ENCODE data around the gene TCOF1.
A peak's percentile ranks its signal among the peaks of the same experiment; 100 is the strongest.

The TCOF1 gene

DNA sequence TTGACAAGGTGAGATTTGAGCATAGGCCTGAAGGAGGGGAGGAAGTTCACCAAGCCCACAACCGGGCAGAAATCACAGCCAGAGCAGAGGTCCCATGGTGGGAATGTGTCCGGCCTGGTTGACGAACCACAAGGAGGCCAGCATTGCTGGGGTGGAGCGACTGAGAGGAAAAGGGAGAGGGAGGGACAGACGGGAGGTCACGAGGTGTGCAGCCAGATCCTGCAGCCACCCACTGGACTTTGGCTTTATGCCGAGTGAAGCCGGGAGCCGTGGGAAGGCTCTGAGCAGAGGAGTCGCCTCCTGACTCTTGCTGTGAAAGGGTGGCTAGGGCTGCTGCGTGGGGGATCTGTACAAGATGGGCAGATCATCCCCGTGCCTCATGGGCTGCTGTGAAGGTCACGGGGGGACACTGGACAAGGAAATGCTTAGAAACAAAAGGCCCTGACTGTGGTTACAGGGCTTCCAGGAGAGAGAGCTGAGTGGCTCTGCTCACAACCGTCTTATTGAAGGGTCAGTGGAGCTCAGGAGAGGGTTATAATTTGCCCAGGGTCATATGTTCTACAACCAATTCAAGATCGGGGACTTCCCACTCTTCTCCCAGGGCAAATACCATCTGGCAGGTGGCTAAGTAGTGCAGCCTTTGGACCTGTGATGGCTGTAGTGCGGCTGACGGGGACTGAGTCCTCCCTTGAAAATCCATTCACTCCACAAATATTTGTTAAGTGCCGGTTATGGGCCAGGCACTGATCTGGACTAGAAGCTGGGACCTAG, 70.8 kb downstream of the TCOF1 start:
- no peak for DNase-seq (ENCODE audit: low read depth)

DNA sequence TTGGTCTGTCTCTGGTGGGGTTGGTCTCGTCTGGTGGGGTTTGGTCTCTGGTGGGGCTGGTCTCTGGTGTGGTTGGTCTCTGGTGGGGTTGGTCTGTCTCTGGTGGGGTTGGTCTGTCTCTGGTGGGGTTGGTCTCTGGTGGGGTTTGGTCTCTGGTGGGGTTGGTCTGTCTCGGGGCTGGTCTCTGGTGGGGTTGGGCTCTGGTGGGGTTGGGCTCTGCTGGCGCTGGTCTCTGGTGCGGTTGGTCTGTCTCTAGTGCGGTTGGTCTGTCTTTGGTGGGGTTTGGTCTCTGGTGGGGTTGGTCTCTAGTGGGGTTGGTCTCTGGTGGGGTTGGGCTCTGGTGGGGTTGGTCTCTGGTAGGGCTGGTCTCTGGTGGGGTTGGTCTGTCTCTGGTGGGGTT, 71.5 kb downstream of the TCOF1 start:
- DNase-seq (ENCODE audit: low read depth): no peak

DNA sequence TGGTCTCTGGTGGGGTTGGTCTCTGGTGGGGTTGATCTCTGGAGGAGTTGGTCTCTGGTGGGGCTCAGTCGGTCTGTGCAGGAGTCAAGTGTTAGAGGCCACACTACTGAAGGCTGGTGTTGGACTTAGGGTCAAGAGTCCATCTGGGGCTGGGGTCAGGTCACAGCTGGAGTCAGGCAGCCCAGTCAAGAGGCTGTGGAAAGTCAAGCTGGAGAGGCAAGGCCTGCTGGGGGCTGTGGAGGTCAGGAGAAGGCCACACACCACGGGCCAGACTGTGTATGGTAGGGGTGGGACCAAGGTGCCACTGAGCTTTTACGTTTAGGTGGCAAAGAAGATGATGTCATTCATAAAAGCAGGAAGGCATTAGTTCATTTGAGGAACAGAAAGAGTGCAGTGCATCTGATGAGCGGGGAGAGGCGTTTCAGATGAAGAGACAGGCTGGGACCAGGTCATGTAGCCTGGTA, 71.9 kb downstream of the TCOF1 start:
- DNase-seq (ENCODE audit: low read depth): no peak

DNA sequence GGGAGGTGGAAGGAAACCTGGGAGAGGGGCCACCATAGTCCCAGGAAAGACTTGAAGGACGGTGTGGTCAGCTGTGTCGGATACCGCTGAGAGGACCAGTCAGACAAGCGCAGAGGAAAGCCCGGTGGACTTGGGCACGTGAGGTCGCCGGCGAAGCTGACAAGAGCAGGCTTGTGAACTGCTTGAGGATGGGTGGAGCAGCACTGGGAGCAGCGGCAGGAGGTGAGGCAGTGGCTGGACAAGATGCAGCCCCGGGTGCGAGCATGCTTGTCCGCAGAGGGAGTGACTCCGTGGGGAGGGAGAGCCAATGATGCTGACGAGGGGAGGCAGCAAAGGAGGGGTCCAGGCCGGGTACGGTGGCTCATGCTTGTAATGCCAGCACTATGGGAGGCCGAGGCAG, 73.6 kb downstream of the TCOF1 start:
- DNase-seq (ENCODE audit: low read depth): no peak

DNA sequence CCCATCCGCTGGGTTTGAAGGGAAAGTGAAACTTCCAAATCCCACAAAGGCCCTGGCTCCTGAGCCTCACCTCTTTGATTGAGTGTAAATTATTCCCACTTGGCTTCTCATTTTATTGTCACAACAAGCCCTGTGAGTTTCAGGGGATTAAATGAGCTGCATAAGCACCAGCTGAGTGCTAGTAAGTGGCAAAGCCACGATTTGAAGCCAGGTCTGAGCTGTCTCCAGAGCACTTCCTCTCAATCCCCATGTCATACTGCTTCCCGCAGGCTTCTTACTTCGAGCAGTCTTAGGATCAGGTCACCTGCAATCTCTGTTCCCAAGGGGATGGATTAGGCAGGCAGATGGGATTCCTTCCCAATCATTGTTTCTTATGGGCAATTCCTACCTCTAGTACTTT, 74.1 kb downstream of the TCOF1 start:
- DNase-seq (ENCODE audit: low read depth): no peak

DNA sequence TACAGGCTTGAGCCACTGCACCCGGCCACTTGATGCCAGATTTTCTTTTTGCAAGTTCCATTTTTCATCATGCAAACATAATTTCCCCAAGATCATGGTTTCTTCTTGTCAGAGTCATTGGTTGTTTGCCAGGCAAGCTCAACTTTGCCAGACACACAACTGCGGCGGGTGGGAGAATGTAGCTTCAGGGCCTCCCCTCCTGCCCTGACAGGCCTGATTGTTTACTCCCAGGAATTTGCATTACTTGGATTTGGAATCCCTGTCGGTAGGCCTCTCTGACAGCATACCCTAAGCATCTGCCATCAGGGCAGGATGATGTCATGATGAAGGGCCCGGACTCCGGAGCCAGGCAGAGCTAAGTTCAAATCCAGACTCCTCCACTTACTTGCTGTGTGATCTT, 77.0 kb downstream of the TCOF1 start:
- no peak for DNase-seq (ENCODE audit: low read depth)

DNA sequence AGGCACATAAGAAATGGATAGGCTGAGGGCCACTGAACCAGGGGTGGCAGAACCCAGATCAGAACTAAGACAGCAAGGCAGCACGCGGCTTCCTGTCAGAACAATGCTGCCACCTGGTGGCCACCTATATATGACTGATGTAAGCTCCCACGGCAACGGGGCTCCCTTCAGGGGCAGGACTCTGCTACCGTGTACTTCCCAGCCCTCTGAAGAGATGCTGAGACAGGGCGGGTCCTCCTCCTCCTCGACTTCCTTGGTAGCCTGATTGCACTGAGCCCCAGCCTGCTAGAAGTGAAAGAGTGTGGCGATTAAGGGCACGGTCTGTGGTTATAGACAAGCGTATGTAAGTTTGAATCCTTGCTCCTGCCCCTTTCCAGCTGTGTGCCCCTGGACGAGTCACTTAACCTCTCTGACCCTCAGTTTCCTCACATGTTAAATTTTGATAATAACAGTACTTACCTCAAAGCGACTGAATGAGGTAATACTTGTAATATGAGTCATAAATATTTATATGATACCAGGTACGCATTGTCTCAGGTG, 78.7 kb downstream of the TCOF1 start:
- peak; percentile 88 for DNase-seq (ENCODE audit: low read depth)

DNA sequence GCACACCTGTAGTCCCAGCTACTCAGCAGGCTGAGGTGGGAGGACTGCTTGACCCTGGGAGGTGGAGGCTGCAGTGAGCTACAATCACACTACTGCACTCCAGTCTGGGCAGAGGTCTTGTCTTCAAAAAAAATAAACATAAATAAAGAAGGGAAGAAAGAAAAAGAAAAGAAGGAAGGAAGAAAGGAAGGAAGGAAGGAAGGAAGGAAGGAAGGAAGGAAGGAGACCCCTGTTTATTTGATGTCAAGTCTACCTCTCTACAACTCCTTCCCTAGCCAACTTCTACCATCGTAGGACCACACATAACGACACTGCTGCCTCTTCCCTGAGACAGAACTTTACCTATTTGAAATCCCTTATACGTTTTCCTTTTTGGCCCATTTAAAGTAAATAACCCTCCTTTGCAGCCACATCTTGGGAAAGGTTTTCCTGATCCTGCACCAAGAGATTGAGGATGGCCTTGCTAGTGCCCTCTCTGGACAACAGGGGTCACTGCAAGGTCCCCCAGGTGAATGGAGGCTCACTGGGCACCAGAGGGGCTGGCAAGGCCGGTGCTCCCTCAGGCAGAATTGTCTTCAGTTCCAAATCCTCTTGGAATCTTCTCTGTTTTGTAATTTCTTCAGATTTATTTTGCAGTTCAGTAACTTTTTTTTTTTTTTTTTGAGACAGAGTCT, 81.5 kb downstream of the TCOF1 start:
- DNase-seq (ENCODE audit: low read depth): no peak

DNA sequence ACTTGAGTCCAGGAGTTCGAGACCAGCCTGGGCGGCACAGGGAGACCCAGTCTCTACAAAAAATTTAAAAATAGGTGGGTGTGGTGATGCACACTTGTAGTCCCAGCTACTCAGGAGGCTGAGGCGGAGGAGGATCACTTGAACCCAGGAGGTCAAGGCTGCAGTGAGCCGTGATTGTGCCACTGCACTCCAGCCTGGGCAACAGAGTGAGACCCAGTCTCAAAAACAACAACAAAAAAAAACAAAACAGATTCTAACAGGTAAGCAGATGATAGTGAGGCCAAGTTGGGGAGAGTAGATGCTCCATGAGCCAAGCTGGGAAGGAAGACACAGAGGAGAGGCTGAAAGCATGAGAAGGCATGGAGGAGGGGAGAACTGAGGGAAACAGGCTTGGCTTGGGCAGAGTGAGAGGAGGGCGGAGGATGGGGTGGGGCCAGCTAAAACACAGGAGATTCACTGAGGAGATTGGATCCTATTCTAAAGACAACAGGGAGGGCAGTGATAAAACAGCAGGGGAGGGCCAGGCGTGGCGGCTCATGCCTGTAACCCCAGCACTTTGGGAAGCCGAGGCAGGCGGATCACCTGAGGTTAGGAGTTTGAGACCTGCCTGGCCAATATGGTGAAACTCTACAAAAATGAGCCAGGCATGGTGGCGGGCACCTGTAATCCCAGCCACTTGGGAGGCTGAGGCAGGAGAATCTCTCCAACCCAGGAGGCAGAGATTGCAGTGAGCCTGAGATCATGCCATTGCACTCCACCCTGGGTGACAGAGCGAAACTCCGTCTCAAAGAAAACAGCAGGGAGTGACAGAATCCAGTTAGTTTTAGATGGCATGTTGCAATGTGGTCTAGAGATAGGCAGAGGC, 83.7 kb downstream of the TCOF1 start:
- DNase-seq (ENCODE audit: low read depth): no peak

DNA sequence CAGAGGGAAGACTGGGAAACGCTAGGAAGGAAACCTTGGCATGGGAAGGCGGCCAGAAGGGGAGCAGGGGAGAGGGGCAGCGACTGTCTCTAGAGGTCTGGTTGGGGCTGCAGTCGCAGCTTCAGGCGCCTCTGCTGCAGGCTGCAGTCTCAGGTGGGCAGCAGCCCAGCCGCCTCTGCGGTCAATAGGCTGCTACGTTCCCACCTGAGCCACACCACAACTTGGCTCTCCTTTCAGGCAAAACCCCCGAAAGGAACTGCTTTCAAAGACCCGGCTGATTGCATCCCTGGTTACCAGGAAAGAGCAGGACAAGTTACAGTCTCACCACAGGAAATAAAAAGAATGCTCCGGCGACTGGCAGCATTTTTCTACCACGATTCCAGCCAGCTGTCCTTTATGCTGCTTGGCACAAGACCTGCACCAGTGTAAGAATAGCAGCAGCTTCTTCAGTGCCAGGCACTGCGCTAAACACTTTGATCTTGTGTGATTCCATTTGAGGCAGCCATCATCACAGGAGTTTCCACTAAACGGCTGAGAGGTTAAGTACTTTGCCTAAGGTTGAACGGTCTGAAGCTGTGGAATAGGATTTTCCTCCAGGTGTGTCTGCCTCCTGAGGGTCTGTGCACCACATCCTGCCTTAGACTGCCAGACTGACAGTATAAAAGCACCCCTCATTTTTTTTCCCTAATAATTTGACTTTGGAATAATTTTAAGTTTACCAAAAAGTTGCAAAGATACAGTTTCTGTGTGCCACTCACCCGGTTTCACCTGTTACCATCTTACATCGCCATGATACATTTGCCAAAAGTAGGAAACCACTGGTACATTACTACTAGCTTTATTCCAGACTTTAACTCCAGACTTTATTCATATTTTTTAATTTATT, 84.6 kb downstream of the TCOF1 start:
- no peak for DNase-seq (ENCODE audit: low read depth)

DNA sequence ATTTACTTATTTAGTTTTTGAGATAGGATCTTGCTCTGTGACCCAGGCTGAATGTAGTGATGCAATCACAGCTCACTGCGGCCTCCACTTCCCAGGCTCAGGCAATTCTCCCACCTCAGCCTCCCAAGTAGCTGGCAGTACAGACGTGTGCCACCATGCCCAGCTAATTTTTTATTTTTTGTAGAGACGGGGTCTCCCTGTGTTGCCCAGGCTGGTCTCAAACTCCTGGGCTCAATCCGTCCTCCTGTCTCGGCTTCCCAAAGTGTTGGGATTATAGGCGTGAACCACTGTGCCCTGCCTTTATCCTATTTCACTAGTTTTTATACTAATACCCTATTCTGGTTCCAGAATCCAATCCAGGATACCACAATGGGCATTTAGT, 85.2 kb downstream of the TCOF1 start:
- no peak for DNase-seq (ENCODE audit: low read depth)

DNA sequence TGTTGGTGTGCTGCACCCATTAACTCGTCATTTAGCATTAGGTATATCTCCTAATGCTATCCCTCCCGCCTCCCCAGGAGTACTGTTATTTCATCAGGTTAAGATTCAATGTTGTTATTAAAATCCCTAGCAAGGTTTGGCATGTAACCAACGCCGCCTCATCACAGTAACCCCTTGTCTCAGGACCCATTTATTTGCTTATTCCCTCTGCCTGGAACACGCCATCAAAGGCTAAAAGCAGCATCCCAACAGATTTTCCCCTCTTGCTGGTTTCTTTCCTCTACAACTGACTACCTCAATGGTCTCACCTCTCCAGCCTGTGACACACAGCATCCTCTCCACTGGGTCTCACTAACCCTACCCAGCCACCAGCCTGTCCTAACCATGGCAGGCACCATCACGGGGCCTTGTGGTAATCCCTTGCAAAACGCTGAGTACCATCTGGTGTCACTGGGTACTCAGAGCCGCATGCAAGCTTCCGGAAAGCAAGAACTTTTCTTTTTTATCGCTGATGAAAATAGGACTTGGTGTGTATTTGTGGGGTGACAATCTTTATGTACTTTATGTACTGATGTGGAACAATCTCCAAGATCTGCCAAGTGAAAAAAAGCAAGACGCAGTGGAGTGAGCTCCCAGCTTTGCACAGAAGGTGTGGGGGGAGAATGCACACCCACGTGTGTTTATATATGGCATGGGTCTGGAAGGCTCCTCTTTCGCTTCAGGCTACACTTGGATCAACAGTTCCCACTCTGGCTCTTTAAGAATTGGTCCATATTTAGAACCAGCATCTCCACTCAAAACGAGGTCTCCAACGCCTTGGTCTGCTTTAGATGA, 86.0 kb downstream of the TCOF1 start:
- DNase-seq (ENCODE audit: low read depth): no peak

DNA sequence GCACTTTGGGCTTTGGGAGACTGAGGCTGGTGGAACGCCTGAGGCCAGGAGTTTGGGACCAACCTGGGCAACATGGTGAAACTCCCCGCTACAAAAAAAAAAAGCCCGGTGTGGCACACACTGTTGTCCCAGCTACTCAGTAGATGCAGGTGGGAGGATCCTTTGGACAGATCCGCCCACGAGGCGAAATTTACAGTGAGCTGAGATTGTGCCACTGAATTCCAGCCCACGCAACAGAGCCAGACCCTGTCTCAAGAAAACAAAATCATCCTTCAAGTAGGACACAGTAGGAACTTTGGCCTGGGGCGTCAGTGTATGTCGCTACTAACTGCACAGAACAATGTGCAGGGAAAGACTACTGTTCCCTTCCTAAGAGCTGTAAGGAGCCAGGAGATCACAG, 87.3 kb downstream of the TCOF1 start:
- DNase-seq (ENCODE audit: low read depth): no peak

DNA sequence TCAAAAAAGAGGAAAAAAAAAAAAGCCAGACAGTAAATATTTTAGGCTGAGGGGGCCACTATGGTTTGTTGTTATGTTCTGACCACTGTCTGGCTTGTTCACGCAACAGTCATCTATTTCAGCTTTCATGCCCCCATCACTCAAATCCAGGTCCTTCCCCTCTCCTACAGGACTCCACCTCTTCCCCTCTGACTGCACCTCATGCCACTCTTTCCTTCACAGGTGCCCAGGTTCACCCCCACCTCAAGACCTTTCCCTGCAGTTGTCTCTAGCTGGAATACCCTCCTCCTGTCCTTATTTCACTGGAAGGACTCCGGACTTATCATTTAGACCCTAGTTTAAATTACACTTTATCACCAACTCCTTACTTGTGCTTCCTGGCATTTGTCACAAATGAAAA, 88.6 kb downstream of the TCOF1 start:
- DNase-seq (ENCODE audit: low read depth): no peak

DNA sequence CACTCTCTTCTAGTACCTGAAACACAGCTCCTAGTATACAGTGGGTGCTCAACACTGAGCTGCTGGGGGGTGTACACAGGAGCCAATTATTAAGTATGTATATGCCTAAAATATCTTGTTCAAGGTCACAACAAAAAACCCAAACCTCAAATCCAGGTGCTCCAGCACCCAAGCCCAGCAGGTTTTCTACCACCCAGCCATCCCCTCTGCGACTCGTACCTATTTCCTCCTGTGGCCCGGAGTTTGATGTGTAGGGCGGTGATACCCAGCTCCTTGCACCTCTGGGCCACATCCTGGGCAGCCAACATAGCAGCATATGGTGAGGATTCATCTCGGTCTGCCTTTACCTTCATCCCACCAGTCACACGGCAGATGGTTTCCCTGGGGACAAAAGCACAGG, 89.1 kb downstream of the TCOF1 start:
- no peak for DNase-seq (ENCODE audit: low read depth)

DNA sequence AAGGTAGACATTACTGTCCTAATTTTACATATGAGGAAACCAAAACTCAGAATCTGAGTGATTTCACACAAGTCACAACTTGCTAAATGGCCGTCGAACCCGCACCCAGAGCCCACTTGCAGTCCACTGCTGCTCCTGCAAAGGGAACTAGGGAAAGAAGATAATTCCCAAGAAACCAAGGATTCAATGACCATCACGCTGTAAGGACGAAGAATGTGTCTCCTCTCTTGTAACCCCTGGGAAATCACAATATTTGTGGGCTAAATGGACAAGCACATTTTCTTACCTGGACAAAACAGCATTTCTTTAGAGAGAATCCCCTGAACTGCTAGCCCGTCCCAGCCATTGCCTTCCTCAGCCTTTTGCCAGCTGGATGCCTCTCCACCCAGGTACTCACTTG, 89.7 kb downstream of the TCOF1 start:
- DNase-seq (ENCODE audit: low read depth): no peak

DNA sequence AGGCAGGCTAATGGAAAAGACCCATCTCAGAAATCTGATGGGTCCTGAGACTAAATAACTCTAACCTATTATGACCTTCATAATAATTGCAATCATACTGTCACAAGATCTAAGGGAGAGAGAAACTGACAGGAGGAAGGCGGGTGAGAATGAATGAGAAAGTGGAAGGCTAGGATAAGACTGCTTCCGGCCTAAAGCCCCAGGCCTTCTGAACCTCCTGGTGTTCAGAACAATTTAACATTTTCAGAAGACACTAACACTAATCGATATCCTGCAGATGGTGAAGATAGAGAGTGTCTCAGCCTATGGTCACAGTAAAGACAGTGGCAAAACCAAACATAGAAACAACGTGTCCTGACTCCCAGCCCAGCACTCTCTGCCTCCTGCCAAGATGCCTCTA, 90.8 kb downstream of the TCOF1 start:
- DNase-seq (ENCODE audit: low read depth): no peak

DNA sequence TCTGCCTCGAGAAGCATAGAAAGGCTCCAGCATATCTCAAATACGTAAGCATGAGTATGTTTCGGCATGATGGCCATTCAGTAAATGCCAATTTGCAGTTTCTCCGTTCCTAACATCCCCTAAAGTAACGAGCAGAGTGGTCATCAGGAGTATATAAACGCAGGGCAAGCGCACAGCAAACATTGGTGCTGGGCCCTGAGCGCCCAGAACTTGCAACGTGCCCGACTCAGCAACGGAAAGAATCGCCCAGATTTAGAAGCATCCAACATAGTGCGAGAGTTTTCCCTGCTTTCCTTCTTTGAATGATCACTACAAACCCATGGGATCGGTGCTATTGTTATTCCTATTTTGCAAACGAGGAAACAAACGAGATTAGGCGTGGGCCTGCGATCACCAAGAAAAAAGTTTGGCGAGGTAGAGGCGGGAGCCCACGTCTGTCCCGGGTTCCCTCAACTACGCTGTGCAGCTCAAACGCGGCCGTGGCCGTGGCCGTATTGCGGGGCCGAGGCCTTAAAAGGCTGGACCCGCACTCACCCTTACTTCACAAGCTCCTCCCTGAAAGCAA, 91.5 kb downstream of the TCOF1 start:
- DNase-seq (ENCODE audit: low read depth): no peak

Data from activated T-cell treated with anti-CD3 and anti-CD28 coated beads for 24 hours (primary cell).